Measurements from ENCODE around the gene TMC6. TPM values are rescaled to one million over a fixed set of nuclear protein-coding genes. Genes with fewer than 3 reads are reported as not detected.

Gene TMC6
- total and polyA plus RNA-seq, 2 of the 13 experiments (the other 11 are each of a cell fraction or from before 2014, with no cell fraction given), result 48.4 to 99.1 TPM

DNA sequence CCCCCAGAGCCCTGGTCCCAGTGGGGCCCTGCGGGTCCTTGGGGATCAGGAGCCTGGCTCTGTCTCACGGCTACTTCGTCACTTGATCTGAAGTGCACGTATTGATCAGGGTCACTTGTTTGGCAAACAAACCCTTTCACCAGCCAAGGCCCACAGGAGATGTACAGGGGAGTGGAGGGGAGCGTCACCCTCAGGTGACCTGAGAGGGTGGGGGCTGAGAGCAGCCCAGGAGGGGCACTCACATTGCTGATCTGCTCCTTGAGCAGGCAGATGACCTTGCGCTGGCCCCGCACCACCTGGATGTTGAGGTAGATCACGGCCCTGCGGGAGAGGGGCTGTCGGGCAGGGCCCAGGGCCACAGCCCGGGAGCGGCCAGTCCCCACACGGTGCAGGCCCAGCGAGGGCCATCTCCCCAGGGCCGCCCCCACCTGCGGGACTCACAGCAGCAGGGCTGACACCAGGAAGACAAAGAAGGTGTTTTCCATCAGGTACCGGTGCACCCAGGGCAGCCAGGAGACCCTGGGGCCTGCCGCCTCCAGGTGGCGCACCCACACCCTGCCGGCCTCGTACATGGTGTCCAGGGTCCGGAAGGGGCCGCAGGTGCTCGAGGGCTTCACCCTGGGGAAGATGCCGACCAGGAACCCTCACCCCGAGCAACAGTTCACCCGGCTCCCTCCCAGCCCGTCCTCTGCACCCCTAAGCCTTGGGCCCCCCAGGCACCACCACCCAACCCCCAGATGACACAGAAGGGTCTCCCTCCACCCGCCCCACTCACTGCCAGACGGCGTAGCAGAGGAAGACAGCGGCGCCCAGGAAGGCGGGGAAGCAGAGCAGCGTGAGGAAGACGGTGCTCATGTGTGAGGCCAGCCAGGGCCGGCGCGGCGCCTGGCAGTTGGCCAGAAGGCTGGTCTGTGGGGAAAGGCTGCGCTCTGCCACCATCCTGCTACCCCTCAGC lies 11.3 kb downstream of the TMC6 start (continued):
- TF ChIP-seq ZNF644 (CRISPR knock-in tag; IDR thresholded peaks at IDR 0.05; ENCODE audit: low read depth) (no peak), PATZ1 (CRISPR knock-in tag; IDR thresholded peaks at IDR 0.05) (peak; percentile 68), CSRNP2 (CRISPR knock-in tag; conservative IDR thresholded peaks at IDR 0.05; ENCODE audit: low read depth) (no peak), RAD51 (IDR thresholded peaks at IDR 0.05; ENCODE audit: borderline replicate concordance) (no peak), ZNF598 (CRISPR knock-in tag; IDR thresholded peaks at IDR 0.05; ENCODE audit: borderline replicate concordance) (0 out of 2 replicates have a peak, but pooled peaks have one; percentile 30), ZNF773 (CRISPR knock-in tag; IDR thresholded peaks at IDR 0.05; ENCODE audit: borderline replicate concordance) (no peak), MLXIP (CRISPR knock-in tag; IDR thresholded peaks at IDR 0.05; ENCODE audit: borderline replicate concordance) (no peak), RXRB (CRISPR knock-in tag; IDR thresholded peaks at IDR 0.05; ENCODE audit: borderline replicate concordance) (peak; percentile 71; the same call in 1 of the 2 replicates), ZNF333 (CRISPR knock-in tag; IDR thresholded peaks at IDR 0.05; ENCODE audit: borderline replicate concordance) (peak; percentile 94; the same call in 1 of the 2 replicates), WIZ (CRISPR knock-in tag; IDR thresholded peaks at IDR 0.05) (no peak), THAP11 (CRISPR knock-in tag; IDR thresholded peaks at IDR 0.05) (peak; percentile 26; the same call in 1 of the 2 replicates), MEF2D (CRISPR knock-in tag; IDR thresholded peaks at IDR 0.05) (peak; percentile 41; the same call in 1 of the 2 replicates), POGZ (CRISPR knock-in tag; IDR thresholded peaks at IDR 0.05) (no peak), ONECUT2 (CRISPR knock-in tag; IDR thresholded peaks at IDR 0.05) (peak; percentile 79), ZNF614 (CRISPR knock-in tag; IDR thresholded peaks at IDR 0.05; ENCODE audit: borderline replicate concordance) (no peak), FOXM1 (CRISPR knock-in tag; IDR thresholded peaks at IDR 0.05) (no peak), ZNF329 (CRISPR knock-in tag; IDR thresholded peaks at IDR 0.05; ENCODE audit: low read depth) (no peak)
- TF ChIP-seq, protein P1, sequence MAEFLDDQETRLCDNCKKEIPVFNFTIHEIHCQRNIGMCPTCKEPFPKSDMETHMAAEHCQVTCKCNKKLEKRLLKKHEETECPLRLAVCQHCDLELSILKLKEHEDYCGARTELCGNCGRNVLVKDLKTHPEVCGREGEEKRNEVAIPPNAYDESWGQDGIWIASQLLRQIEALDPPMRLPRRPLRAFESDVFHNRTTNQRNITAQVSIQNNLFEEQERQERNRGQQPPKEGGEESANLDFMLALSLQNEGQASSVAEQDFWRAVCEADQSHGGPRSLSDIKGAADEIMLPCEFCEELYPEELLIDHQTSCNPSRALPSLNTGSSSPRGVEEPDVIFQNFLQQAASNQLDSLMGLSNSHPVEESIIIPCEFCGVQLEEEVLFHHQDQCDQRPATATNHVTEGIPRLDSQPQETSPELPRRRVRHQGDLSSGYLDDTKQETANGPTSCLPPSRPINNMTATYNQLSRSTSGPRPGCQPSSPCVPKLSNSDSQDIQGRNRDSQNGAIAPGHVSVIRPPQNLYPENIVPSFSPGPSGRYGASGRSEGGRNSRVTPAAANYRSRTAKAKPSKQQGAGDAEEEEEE (CRISPR knock-in tag; IDR thresholded peaks at IDR 0.05; ENCODE audit: borderline replicate concordance), result no peak
- TF ChIP-seq, protein P2, sequence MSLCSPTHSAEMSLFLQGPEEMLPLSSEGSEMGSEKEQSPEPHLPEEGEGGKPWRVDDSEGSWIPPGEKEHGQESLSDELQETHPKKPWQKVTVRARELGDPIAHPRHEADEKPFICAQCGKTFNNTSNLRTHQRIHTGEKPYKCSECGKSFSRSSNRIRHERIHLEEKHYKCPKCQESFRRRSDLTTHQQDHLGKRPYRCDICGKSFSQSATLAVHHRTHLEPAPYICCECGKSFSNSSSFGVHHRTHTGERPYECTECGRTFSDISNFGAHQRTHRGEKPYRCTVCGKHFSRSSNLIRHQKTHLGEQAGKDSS (CRISPR knock-in tag; IDR thresholded peaks at IDR 0.05; ENCODE audit: borderline replicate concordance, low read depth), result peak; percentile 78; the same call in 1 of the 2 replicates

Measured in HepG2 (cell line).